Activated CD4-positive, CD25-positive, alpha-beta regulatory T cell treated with anti-CD3 and anti-CD28 coated beads, Interleukin-2, amount 50 U/mL, for 72 hours (primary cell): ENCODE results near the gene OR5K3.

ENCODE experiments used
- DNase-seq: peaks from one replicate; pipeline ENCODE4 v3.0.0; 2021

Gene OR5K3

DNA sequence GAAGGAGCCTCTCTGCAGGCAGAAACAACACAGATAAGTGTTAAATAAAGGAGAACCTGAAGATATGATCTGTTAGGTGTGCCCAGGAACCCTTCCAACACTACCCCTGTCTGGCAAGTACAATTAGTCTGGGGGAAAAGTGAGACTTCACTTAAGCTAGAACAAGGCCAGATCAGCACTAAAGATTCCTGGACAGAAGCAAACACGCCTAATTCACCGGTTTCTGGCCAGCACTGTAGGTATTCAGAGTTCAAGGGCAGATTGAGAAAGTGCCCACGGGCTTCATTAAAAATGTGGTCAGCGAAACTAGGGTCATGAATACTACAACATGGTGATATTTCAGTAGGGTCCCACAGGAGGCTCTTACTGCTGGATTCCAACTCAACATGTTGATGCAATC lies 43.9 kb downstream of the OR5K3 start:
- no peak for DNase-seq

GRCh38 chr3:98440283-98440682 lies 49.8 kb downstream of the OR5K3 start:
- no peak for DNase-seq
